ENCODE data around the gene MAGEH1. TPM values are rescaled to one million over a fixed set of nuclear protein-coding genes. Genes with fewer than 3 reads are reported as not detected.
"Not testable (repeated sequence)": the region's sequence is repeated elsewhere in the genome, so short reads cannot be mapped to it uniquely, and the experiment has no call there.

The MAGEH1 gene, protein sequence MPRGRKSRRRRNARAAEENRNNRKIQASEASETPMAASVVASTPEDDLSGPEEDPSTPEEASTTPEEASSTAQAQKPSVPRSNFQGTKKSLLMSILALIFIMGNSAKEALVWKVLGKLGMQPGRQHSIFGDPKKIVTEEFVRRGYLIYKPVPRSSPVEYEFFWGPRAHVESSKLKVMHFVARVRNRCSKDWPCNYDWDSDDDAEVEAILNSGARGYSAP
- polyA plus RNA-seq (2013, experiment 1 of 2), result 41.7 TPM
- polyA plus RNA-seq (2013, experiment 2 of 2), result 38.8 TPM

GRCh38 chrX:55451990-55452832 is at the start of gene MAGEH1:
Gene MAGEH1, plus strand, starts transcription at chrX:55452127. Its CDS starts 248 bp downstream, at chrX:55452375.
- H3K27ac ChIP-seq (ENCODE audit: low read depth, low read length, severe bottlenecking), result peak within 1 kb of the TSS; percentile 77
- H3K9me3 ChIP-seq (ENCODE audit: control insufficient read depth, low read length), result no peaks in the 10 kb centered on the region
- no peaks in the 10 kb centered on the region for H3K4me1 ChIP-seq (ENCODE audit: control insufficient read depth, insufficient read depth, low read length, poor library complexity, severe bottlenecking)
- no peaks in the 10 kb centered on the region for H3K36me3 ChIP-seq (ENCODE audit: control insufficient read depth, insufficient read depth, low read length)
- peak within 1 kb of the TSS; percentile 63 for H3K4me3 ChIP-seq (ENCODE audit: extremely low read depth, insufficient read depth, low read length, poor library complexity, severe bottlenecking)
- WGBS, 2 experiments (ENCODE audit: insufficient coverage in 2 of 2), result 0% methylated on average over 8 to 13 of the region's 43 CpGs

GRCh38 chrX:55427079-55427478 is 24.8 kb upstream of the MAGEH1 start:
- not testable (repeated sequence) for H3K27ac ChIP-seq (ENCODE audit: low read depth, low read length, severe bottlenecking); H3K4me1 ChIP-seq (ENCODE audit: control insufficient read depth, insufficient read depth, low read length, poor library complexity, severe bottlenecking); H3K9me3 ChIP-seq (ENCODE audit: control insufficient read depth, low read length); H3K4me3 ChIP-seq (ENCODE audit: extremely low read depth, insufficient read depth, low read length, poor library complexity, severe bottlenecking); H3K36me3 ChIP-seq (ENCODE audit: control insufficient read depth, insufficient read depth, low read length)
- 85% methylated on average over 2 of the region's 4 CpGs; no CpG with 5 or more reads in 1 of the 2 experiments for WGBS, 2 experiments (ENCODE audit: insufficient coverage in 2 of 2)

- H3K27ac ChIP-seq (ENCODE audit: low read depth, low read length, severe bottlenecking); H3K36me3 ChIP-seq (ENCODE audit: control insufficient read depth, insufficient read depth, low read length); H3K4me1 ChIP-seq (ENCODE audit: control insufficient read depth, insufficient read depth, low read length, poor library complexity, severe bottlenecking); H3K4me3 ChIP-seq (ENCODE audit: extremely low read depth, insufficient read depth, low read length, poor library complexity, severe bottlenecking); H3K9me3 ChIP-seq (ENCODE audit: control insufficient read depth, low read length): not testable (repeated sequence)
- WGBS, 2 experiments (ENCODE audit: insufficient coverage in 2 of 2), result 56 to 71% methylated on average over 3 to 5 of the region's 5 CpGs
Measured at GRCh38 chrX:55443468-55443867, 8.5 kb upstream of the MAGEH1 start.

DNA sequence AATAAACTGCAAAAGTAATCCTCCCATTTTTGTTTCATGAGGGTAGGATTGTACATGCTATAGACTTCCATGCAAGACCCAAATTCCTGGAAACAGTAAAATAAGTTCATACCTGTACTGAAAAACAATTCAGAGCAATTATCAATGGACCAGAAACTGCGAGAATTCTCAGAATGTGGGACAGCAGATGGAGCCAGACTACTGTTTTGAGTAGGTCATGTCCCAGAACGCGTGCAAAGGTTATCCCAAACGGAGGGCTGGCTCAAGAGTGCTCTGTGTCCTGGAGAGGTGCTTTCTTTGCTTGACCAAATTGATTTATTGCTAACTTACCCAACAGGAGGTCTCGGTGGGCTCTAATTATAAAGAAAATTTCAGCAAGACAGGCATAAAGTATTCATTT is 1.7 kb upstream of the MAGEH1 start:
- H3K27ac ChIP-seq (ENCODE audit: low read depth, low read length, severe bottlenecking), result no peak overlapping the region
- no peaks in the 10 kb centered on the region for H3K4me1 ChIP-seq (ENCODE audit: control insufficient read depth, insufficient read depth, low read length, poor library complexity, severe bottlenecking)
- H3K9me3 ChIP-seq (ENCODE audit: control insufficient read depth, low read length), result no peaks in the 10 kb centered on the region
- H3K4me3 ChIP-seq (ENCODE audit: extremely low read depth, insufficient read depth, low read length, poor library complexity, severe bottlenecking), result no peak overlapping the region
- 20 to 42% methylated on average over 2 of the region's 5 CpGs for WGBS, 2 experiments (ENCODE audit: insufficient coverage in 2 of 2)
- no peaks in the 10 kb centered on the region for H3K36me3 ChIP-seq (ENCODE audit: control insufficient read depth, insufficient read depth, low read length)

DNA sequence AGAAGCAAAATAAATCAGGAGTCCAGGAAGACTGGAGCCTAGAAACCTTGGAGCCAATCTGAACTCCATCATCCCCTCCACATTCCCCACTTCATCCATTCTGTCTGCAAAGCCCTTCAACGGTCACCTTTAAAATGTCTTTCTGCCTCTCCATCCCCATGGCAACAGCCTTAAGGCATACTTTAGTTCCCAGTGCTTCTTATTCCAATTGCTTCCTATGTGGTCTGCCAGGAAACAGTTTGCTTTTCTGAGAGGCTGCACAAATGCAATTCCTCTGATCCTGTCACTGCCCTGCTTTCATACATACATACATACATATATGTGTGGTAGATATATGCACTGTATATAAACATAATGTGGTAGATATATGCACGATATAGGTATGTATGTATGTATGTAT is 786 bp upstream of the MAGEH1 start:
- no CpG with 5 or more reads among the region's 2 CpGs for WGBS, 2 experiments (ENCODE audit: insufficient coverage in 2 of 2)
- Histone ChIP-seq H3K9me3 (ENCODE audit: control insufficient read depth, low read length) (no peaks in the 10 kb centered on the region), H3K27ac (ENCODE audit: low read depth, low read length, severe bottlenecking) (no peak overlapping the region), H3K4me1 (ENCODE audit: control insufficient read depth, insufficient read depth, low read length, poor library complexity, severe bottlenecking) (no peaks in the 10 kb centered on the region), H3K4me3 (ENCODE audit: extremely low read depth, insufficient read depth, low read length, poor library complexity, severe bottlenecking) (no peak overlapping the region), H3K36me3 (ENCODE audit: control insufficient read depth, insufficient read depth, low read length) (no peaks in the 10 kb centered on the region)

DNA sequence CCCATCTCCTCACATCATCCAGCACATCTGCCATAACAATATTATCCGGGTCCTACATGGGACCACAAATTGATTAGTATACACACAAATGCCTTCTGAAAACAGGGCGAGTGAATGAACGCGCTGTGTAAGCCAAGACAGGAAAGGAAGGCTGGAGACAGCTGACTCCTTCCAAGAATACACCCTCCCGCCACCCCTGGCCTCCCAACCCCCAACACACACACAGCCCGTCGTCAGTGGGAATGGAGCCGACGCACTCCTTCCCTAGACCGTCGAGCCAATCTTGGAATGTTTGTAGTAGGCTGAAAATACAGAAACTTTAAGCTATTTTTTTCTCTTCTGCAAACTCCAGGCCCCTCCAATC is 319 bp upstream of the MAGEH1 start:
- WGBS, 2 experiments (ENCODE audit: insufficient coverage in 2 of 2), result 100% methylated on average over 1 of the region's 11 CpGs; no CpG with 5 or more reads in 1 of the 2 experiments
- Histone ChIP-seq H3K27ac (ENCODE audit: low read depth, low read length, severe bottlenecking) (no peak overlapping the region), H3K4me3 (ENCODE audit: extremely low read depth, insufficient read depth, low read length, poor library complexity, severe bottlenecking) (peak overlapping the region; percentile 63), H3K4me1 (ENCODE audit: control insufficient read depth, insufficient read depth, low read length, poor library complexity, severe bottlenecking) (no peaks in the 10 kb centered on the region), H3K9me3 (ENCODE audit: control insufficient read depth, low read length) (no peaks in the 10 kb centered on the region), H3K36me3 (ENCODE audit: control insufficient read depth, insufficient read depth, low read length) (no peaks in the 10 kb centered on the region)

DNA sequence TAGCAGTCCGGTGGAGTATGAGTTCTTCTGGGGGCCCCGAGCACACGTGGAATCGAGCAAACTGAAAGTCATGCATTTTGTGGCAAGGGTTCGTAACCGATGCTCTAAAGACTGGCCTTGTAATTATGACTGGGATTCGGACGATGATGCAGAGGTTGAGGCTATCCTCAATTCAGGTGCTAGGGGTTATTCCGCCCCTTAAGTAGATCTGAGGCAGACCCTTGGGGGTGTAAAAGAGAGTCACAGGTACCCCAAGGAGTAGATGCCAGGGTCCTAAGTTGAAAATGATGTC is 852 bp downstream of the MAGEH1 start:
- Histone ChIP-seq H3K27ac (ENCODE audit: low read depth, low read length, severe bottlenecking) (no peak overlapping the region), H3K4me1 (ENCODE audit: control insufficient read depth, insufficient read depth, low read length, poor library complexity, severe bottlenecking) (no peaks in the 10 kb centered on the region), H3K9me3 (ENCODE audit: control insufficient read depth, low read length) (no peaks in the 10 kb centered on the region), H3K4me3 (ENCODE audit: extremely low read depth, insufficient read depth, low read length, poor library complexity, severe bottlenecking) (peak overlapping the region; percentile 63), H3K36me3 (ENCODE audit: control insufficient read depth, insufficient read depth, low read length) (no peaks in the 10 kb centered on the region)
- WGBS, 2 experiments (ENCODE audit: insufficient coverage in 2 of 2), result 2 to 5% methylated on average over 9 of the region's 9 CpGs

DNA sequence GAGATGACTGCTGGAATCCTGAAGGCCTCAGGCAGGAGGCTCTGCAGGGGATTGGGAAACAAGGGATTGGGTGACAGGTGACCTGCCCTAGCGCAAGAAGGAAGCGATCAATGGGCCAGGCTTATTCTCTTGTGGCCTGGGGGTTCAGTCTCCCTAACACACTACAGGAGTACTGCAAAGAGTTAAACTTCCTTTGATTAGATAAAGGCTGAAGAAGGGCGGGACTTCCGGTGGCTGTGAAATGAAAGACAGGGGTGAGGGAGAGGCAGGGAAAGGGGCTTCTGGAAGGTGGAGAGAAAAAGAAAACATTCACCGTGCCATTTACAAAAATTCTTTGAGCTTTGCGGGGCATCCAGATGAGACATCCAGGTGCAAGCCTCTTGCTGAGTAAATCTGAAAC is 3.8 kb downstream of the MAGEH1 start:
- WGBS, 2 experiments (ENCODE audit: insufficient coverage in 2 of 2), result no CpG with 5 or more reads among the region's 6 CpGs
- not testable (repeated sequence) for H3K4me1 ChIP-seq (ENCODE audit: control insufficient read depth, insufficient read depth, low read length, poor library complexity, severe bottlenecking); H3K27ac ChIP-seq (ENCODE audit: low read depth, low read length, severe bottlenecking); H3K9me3 ChIP-seq (ENCODE audit: control insufficient read depth, low read length); H3K36me3 ChIP-seq (ENCODE audit: control insufficient read depth, insufficient read depth, low read length); H3K4me3 ChIP-seq (ENCODE audit: extremely low read depth, insufficient read depth, low read length, poor library complexity, severe bottlenecking)

DNA sequence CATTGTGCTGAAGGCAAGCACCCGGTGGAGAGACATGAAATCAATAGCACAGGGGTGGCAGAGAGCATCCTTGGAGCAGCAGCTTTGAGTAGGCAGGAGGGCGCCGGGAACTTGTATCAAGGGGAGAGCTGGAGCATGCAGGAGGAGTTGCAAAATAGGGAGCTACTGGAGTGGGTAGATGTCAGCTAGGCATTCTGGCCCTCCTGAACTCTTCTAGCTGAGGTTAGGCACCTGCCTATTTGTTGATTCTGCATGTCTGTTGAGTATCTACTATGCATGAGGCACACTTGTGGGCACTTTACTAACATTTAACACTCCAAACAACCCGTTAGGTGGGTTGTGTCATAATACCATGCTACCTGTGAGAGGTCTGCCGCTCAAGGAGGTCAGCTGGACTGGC is 7.5 kb downstream of the MAGEH1 start:
- H3K4me1 ChIP-seq (ENCODE audit: control insufficient read depth, insufficient read depth, low read length, poor library complexity, severe bottlenecking); H3K36me3 ChIP-seq (ENCODE audit: control insufficient read depth, insufficient read depth, low read length); H3K27ac ChIP-seq (ENCODE audit: low read depth, low read length, severe bottlenecking); H3K4me3 ChIP-seq (ENCODE audit: extremely low read depth, insufficient read depth, low read length, poor library complexity, severe bottlenecking); H3K9me3 ChIP-seq (ENCODE audit: control insufficient read depth, low read length): not testable (repeated sequence)
- WGBS, 2 experiments (ENCODE audit: insufficient coverage in 2 of 2), result no CpG with 5 or more reads among the region's 5 CpGs

GRCh38 chrX:55459926-55460325 is 8.0 kb downstream of the MAGEH1 start:
- H3K4me3 ChIP-seq (ENCODE audit: extremely low read depth, insufficient read depth, low read length, poor library complexity, severe bottlenecking); H3K9me3 ChIP-seq (ENCODE audit: control insufficient read depth, low read length); H3K4me1 ChIP-seq (ENCODE audit: control insufficient read depth, insufficient read depth, low read length, poor library complexity, severe bottlenecking); H3K27ac ChIP-seq (ENCODE audit: low read depth, low read length, severe bottlenecking); H3K36me3 ChIP-seq (ENCODE audit: control insufficient read depth, insufficient read depth, low read length): not testable (repeated sequence)
- no CpG with 5 or more reads among the region's 4 CpGs for WGBS, 2 experiments (ENCODE audit: insufficient coverage in 2 of 2)

- not testable (repeated sequence) for H3K4me1 ChIP-seq (ENCODE audit: control insufficient read depth, insufficient read depth, low read length, poor library complexity, severe bottlenecking); H3K27ac ChIP-seq (ENCODE audit: low read depth, low read length, severe bottlenecking); H3K4me3 ChIP-seq (ENCODE audit: extremely low read depth, insufficient read depth, low read length, poor library complexity, severe bottlenecking); H3K9me3 ChIP-seq (ENCODE audit: control insufficient read depth, low read length); H3K36me3 ChIP-seq (ENCODE audit: control insufficient read depth, insufficient read depth, low read length)
- no CpG with 5 or more reads among the region's 5 CpGs for WGBS, 2 experiments (ENCODE audit: insufficient coverage in 2 of 2)
Measured at GRCh38 chrX:55464050-55464449, 12.1 kb downstream of the MAGEH1 start.
